Endometrium (tissue), 2 donors: ENCODE results near the gene DIP2C.
"Not testable (repeated sequence)": the region's sequence is repeated elsewhere in the genome, so short reads cannot be mapped to it uniquely, and the experiment has no call there.

Source experiments
- FAIRE-seq: peaks from 2 replicates; lab custom pipeline; 2012; peaks lifted over from hg19 to GRCh38; lab: Jason Lieb, UNC
- donor health status: control.
- donor health status: control.

Gene DIP2C

DNA sequence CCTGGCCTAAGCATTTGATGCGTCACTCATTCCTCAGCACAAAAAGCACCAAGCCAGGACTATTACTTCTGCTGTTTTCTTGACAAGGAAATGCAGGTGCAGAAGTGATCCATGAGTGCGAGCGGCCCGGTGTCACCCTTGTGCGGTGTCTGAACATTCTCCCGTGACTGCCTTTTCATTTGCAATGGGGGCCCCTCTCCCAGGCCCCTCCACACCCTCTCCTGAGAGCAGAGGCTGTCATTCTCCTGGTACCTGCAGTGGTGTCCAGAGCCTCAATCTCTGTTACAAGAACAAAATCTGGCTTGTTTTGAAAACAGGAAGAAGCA is 213.1 kb downstream of the DIP2C start:
- no peak for FAIRE-seq

DNA sequence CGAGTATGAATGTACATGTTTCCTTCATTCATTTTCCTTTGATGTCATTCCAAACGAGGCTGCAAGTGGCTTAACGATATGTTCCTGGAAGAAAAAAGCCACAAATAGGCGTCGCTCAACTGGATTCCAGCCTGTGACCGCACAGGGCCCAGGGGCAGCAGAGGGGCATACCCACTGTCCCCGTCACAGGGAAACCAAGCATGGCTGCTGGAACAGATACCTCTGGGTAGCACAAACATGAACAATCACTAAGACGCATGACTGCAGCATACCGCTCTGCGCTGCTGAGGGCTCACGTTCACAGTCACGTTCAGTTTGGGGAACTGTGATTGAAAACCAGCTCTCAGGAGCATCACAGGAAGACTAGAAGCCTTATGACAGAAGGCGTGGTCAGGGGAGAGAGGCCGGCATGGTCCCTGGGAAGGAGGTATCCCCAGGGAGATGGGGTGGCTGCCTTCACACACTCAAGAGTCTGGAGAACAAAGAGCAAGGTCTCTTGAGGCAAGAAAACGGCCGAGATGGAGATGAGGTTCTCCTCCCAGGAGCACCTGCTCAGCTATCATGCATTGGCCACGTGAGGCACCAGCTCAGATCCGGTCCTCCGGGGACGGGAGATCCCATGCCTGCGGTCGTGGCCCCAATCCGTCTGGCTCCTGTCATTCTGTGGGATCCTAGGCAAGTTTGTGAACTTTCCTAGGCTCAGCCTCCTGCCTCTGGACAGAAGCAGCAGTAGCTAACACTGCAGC is 213.6 kb downstream of the DIP2C start:
- FAIRE-seq, result no peak

DNA sequence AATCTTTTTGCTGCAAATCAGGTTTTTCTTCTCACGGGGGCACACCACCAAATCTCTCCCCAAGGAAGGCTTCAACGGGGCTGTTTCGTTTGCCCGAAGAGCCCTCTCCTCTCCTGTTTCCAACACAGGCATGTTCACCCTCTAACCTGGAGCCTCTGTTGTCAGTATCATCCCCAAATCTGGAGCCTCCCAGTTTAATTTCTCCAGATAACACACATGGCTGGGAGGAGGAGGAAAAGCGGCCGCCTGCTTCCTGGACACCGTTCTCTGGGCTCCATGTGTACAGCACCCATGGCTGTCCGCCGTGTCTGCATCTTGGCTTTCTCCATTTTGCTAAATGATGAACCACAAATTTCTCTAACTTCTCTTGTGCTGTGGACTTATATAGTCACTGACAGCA is 214.5 kb downstream of the DIP2C start:
- FAIRE-seq, result no peak

DNA sequence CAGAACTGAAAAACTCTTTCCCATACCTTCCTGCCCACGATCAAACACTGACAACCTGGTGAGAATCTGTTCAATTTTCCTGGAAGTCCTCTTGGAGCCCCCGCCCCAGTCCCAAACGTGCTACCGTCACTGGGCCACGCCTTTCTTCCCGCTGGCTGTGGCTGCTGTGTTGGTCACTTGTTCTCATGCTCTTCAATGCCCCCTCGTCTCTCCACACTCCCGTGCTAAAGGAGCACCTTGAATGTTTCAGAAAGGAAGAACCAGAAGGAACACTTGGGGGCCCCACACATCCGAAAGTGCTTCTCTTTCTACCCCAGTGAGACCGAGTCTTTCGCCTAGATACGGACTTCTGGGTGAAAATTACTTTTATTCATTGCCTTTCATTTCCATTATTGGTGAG is 215.1 kb downstream of the DIP2C start:
- FAIRE-seq, result no peak

DNA sequence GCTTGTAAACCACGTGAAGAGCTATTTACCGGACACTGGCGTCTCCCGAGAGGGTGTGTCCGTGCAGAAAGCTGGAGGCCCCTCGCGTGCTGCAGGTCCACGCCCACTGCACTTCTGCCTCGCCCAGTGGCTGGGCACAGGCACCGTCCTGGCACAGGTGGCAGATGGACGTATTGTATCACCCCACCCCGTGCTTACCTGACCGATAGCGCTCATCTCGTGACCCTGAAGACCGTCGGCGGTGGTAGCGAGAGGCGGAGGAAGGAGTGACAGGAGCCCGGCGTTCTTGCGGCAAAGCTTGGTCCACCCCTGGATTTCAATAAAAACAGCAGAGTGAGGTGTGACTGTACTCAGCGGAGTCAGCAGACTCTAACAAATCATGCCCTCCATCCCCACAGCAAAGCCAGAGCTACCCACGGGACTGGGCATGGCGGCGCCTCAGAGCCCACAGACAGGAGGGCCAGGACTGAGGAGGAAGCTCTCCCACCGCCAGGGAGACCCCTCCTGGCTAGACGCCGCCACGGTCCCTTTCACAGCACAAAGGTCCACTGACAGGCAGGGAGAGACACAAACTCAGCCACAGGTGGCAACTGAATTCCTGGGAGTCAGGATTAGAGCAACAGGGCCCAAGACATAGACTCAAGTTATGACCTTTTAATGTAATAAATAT is 217.1 kb downstream of the DIP2C start:
- no peak for FAIRE-seq

DNA sequence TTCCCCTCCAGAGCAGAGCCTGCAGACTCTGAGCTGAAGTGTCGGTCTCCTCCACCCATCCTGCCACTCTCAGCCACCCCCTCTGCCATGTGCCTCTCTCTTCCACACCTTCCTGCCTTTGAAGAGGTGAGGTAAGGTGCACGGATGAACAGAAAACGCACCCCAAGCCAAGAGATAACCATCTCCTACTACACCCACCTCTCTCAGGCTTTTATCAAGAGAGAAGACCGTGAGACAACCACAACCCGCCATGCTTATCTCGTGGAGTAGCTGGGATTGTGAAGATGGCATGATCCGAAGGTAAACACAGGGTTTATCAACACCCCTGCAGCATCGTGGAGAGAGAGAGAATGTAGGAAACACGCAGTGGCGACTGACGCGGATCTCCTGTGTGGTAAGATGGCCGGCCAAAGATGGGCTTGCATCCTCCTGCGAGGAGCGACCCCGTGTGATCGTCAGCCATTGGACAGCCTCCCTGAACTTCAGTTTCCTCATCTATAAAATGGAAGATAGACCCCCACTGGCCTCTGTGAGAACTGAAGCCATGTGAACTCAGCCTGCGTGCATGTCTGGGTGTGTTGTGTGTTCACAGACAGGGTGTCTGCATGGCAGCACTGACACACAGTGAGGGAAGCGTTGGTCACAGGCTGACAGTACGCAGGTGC is 219.0 kb downstream of the DIP2C start:
- FAIRE-seq, result no peak

DNA sequence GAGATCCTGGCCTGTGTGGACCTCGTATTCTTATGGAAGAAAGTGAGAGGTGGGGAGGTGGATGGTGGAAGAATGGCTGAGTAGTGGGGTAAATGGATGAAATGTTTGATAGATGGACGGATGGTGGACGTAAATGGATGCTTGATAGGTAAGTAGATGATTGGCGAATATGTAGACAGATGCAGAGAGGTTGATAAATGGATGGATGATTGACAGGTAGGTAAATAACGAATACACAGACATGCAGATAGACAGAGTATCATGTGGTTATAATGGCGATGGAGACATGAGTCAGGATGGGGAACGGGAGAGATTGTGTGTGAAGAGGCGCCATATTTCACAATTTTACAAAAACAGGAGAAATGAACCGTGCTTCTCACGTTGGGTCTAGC is 219.5 kb downstream of the DIP2C start:
- FAIRE-seq, result no peak

DNA sequence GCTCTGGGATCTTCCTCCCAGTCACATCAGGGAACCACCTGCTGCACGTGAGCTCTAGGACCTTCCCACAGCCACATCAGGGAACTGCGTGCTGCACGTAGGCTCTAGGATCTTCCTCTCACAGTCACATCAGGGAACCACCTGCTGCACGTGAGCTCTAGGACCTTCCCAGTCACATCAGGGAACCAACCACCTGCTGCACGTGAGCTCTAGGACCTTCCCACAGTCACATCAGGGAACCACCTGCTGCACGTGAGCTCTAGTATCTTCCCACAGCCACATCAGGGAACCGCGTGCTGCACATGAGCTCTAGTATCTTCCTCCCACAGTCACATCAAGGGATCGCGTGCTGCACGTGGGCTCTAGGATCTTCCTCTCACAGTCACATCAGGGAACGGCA is 229.7 kb downstream of the DIP2C start:
- no peak for FAIRE-seq

DNA sequence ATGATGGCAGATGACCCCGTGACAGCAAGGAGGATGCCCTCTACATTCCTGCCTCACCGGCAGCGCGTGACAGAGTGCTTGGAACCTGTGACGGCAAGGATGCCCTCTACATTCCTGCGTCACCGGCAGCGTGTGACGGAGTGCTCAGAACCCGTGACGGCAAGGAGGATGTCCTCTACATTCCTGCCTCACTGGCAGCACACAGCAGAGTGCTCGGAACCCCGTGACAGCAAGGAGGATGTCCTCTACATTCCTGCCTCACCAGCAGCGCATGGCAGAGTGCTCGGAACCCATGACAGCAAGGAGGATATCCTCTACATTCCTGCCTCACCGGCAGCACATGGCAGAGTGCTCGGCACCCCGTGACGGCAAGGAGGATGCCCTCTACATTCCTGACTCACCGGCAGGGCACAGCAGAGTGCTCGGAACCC is 231.0 kb downstream of the DIP2C start:
- no peak for FAIRE-seq

DNA sequence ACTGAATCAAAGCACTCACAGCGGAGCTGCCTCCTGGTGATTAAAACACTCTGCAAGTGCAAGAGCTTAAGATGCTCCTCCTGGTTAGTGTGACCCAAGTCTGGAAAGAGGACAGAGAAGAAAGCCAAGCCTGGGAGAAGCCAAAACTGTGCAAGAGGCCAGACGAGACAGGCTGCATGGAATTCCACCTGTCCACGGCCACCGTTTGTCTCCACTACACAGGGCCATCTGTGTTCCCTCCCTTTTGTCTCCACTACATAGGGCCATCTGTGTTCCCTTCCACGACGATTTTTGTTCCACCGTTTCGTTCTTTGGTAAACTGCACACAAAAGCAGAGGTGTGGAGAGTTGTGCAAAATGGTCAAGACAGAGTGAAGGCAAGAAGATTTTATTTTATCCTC is 233.0 kb downstream of the DIP2C start:
- no peak for FAIRE-seq

DNA sequence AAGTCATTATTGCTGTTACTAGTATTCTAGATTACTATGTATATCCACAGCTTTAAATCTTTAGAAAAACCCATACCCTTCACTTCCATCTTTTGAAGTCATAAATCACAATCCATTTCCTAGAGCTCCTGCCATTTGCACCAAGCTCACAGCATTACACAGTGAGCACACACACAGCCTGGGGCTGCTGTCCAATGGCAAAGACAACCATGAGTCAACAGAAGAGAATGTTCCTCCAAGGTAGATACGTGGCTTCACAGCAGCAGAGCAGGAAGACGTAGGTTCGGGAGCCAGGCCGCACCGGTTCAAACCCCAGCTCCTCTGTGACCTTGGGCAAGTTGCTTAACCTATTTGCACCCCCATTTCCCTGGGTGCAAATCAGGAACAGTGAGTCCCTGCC is 234.6 kb downstream of the DIP2C start:
- no peak for FAIRE-seq

DNA sequence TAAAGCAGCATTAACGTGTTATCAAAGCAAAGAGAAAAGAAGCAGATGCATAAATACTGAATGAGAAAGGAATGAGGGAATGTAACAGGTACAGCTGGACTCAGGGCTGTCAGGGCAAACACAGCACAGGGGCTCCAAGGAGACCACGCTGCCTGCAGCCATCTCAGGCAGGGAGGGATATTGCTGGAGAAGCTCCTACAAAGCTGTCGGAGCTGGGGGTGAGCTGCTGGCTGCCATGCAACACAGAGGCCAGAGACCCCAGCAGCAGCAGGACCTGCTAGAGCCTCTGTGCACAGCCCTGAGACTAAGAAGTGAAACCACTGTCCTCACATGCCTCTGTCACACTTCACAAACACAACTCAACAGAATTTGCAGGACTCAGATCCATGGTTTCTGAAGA is 235.8 kb downstream of the DIP2C start:
- FAIRE-seq, result no peak

DNA sequence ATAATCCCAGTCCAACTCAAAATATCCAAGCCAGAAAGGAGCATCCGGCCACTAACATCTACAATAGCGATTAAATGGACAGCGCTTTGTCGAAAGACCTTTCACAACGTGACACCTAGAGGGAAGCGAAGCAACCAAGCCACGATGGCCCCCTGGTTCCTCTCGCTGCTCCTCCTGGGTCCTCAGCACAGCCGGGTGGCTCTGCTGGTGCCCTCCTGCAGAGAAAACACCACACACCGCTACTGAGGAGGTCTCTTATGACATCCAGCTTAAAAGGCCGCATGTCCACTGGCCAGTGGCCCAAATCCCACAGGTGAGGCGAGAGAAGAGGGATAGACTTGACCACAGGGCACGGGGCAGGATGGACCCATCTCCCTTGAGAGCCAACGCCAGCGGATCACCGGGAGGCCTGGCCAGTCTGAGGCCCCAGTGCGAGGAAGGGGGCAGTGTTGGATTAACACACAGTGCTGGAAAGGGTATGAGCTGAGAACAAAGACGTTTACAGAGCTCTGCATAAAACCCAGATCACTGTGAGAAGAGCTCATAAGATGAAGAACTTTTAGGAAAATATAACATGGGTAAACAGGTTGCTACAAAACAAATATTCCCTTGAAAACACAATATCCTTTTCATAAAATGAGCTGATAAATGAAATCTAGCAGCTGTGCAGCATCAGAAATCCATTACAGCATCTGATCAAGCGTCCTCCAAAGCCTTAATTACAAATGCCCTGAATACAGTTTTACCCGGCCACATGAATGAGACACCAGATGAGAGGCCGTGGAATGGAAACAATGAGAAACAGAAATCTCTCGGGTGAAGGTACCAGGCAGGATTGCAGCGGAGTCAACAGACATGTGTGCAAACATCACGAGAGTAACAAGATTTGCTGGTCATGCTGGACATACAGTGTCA is 236.7 kb downstream of the DIP2C start:
- FAIRE-seq, result no peak

DNA sequence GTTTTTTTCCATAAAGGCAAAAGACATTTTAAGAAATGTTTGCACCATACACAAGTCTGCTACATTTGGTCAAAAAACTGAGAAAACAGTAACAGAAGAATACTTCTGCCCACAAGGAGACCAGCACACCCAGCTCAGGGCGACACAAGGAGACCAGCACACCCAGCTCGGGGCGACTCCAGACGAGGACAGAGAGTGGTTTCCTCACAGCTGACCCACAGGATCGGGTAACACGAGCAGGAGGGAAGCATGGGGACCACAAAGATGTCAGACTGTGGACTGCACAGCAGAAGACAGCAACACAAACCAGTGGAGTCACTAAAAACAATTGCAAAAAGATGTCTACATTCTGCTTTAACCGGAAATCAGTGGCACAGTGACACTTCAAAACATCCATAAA is 237.6 kb downstream of the DIP2C start:
- FAIRE-seq, result no peak

DNA sequence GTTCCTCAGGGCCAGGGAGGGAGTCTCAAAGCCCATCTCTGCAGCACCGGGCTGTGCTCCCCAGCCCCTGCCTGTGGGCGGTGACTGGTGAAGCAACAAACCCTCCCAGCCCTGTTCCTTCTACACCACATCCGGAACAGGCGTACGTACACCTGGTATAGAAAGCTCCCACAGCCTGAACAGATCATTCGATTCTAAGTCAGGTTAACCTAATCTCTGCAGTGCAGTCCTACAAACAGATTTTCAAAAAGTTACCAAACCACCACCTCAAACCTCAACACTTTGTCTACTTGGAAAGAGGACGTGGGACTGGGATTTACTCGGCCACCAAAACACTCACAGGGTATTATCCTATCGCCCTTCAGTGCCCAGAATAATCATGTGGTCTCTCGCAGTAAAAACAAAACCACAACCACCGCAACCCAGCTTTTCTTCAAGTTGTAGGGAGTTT is 238.4 kb downstream of the DIP2C start:
- FAIRE-seq, result no peak

DNA sequence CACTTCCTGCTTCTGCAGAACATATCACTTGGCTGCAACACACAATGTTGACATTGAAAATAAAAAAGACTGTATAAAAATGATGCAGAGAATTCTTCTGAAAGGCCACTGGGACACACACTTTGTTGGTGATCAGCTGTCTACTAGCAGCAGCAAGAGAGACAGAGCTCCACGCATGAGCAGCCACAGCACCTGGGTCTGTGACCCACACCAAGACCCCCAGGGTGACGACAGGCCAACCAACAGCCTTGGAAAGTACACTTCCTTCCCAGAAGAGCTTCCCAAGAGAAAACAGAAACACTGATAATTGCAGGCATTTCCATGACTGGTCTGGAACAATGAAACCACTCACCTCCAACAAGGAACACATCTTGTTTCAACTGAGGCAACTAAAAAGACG is 239.0 kb downstream of the DIP2C start:
- FAIRE-seq, result no peak

DNA sequence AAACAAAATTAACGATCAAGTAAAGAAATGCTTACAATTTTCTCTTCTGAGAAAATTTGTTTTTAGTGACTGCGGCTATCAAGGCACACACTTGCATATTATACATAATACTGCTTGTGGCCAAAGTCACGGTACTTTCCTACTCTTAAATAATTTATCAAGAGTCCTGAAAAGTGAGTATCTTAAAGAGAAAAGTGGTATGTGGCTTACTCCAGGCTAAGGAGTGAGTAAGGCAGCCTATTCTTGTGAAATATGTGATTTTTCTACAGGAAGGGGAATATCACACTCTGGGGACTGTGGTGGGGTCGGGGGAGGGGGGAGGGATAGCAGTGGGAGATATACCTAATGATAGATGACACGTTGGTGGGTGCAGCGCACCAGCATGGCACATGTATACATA is 240.1 kb downstream of the DIP2C start:
- FAIRE-seq, result not testable (repeated sequence)

DNA sequence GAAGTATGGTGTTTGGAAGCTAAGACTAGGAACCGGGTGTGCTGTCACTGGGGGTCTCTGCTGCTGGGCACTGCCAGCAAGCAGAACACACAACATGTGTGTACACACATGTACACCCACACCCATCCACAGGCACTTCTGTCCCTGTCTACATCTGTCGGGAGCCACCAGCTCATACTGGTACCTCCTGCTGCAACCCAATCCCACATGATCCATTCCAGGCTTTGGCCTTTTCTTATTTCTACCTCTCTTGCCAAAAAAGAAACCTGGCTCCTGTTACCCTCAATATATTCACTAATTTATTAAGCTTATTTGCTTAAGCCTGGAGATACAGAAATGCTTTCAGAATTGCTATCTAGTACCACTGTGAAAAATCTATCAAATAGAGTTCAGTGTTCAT is 246.0 kb downstream of the DIP2C start:
- no peak for FAIRE-seq

DNA sequence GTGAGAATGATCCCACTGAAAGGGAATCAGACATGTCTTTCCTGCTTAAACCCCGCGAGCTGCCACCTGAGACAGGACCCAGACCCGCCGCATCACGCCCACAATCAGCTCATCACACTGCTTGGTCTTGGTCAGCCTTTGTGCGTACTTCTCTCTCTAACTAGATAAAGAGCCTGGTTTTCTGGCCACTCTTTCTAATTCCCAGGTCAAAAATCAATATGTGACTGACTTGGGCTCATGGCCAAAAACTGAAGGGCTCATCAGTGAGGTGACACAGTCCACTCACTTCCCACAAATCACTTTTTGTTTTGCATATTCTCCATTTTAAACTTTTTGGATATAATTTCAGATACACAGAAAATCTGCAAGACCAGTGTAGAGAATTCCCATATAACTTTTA is 247.3 kb downstream of the DIP2C start:
- no peak for FAIRE-seq

DNA sequence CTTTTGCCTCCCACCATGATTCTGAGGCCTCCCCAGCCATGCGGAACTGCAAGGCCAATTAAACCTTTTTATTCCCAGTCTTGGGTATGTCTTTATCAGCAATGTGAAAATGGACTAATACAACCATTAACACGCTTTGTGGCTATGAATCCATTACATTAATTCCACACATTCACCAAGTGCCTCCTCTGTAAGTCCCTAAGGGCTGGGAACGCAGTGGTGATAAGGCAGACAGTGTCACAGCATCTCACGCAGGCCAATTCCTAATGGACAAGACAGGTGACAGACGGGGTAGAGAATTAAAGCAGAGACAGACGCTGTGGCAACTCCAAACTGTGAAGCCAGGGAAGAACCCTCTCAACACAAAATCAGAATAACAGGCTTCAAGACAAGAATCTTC is 247.8 kb downstream of the DIP2C start:
- no peak for FAIRE-seq

DNA sequence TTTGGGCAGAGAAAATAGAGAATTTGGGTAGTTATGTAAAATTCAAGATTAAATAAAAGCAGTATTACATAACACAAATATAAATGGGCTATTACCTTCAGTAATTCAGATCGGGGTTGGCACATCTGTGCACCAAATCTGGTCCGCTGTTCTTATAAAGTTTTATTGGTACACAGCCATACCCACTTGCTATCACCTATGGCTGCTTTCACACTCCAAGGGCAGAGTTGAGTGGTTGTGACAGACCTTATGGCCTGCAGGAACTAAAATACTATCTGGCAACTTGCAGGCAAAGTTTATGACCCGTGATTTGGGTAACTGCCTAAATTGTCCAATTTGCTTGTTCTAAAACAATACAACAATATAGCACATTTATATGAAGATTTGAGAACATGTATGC is 249.3 kb downstream of the DIP2C start:
- FAIRE-seq, result no peak

DNA sequence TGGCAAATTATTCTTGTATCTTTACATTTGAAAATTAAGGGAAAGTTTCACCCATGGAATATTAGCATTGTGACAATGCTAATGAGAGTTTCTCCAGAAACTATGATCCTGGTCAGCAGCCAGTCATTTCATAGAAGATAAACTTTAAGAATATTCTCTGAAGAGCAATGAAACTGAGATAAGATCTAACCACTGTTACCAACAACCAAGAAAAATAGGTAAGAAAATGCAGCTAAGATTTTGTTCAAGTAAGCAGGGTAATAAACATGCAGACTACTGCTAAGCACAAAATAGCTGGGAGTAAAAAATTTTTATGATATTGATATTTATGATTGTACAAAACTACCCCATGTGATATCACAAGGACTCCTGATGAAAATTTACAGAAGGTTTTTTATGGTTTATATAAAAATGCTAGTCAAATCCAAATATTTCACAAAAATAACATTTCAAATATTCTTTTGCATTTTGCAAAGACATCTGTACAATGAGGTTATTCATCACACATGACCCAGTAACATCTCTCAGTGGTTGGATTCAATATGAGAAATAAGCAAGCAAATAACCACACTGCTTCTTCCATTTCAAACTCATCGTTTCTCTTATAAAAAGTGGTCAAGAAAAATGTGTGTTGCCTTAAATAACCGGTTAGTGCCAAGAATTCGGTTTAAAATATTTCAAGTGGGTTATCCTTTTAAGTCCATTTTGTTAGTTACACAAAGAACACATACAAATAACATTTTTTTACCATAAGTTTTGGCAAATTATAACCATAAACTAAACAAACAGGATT is 251.6 kb downstream of the DIP2C start:
- FAIRE-seq, result peak; percentile 91
